ENCODE data around the gene LMO1.

LMO1 gene

DNA sequence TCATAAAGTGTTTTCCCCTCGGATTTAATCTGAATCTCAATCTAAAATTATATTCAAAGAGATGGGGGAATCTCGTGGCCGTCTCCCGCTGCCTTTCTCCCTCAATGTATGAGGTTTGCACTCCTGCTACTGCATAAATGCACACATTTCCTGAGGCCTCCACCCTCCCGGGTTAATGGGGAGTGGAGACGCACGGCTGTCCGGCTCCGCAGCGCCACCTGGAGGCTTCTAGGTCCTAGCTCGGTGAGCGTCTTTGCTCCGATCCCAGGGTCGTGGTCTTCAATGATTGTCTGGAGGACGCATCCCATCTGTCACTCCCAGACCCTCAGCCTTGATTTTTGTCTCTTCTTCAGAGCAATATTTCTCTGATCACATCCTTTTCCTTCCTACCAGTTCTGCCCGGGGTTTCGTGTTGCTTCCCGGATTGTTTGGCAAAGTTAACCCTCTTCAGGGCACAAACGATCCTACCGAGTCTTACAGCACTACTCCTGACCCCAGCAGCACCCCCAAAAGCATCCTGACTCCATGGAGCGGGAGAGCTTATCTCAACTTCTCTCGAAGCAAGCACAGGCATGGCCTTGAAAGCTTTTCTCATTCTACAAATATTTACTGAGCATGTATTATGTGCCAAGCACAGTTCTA, at the start of gene LMO1:
Gene LMO1, minus strand, starts transcription at position 110 of the 642 bp plus-strand sequence. CDS start 516 bp downstream, outside the sequence.
- DNase-seq (ENCODE audit: low spot score) = peak; percentile 70

DNA sequence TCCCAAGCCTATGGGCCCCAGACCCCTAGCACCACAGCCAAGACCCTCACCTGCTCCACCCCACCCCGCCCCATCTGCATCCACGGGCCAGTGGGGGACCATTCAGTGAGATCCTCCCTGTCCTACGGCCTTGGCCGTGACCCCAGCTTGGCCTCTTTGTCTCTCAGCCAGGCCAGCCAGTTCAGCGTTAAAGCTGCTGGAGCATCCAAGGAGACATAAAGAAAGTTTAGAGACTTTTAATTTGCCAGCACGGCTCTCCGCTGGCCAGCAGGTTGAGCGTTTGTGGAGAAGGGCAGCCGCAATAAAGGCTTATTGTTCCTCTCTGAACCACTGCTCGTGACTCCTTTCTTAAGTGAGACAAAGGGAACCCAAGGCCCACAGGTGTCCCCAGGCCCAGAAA, 49.3 kb upstream of the LMO1 start:
- no peak for DNase-seq (ENCODE audit: low spot score)

- DNase-seq (ENCODE audit: low spot score) = no peak
These were observed 47.7 kb upstream of the LMO1 start for GRCh38 chr11:8311366-8311765.

DNA sequence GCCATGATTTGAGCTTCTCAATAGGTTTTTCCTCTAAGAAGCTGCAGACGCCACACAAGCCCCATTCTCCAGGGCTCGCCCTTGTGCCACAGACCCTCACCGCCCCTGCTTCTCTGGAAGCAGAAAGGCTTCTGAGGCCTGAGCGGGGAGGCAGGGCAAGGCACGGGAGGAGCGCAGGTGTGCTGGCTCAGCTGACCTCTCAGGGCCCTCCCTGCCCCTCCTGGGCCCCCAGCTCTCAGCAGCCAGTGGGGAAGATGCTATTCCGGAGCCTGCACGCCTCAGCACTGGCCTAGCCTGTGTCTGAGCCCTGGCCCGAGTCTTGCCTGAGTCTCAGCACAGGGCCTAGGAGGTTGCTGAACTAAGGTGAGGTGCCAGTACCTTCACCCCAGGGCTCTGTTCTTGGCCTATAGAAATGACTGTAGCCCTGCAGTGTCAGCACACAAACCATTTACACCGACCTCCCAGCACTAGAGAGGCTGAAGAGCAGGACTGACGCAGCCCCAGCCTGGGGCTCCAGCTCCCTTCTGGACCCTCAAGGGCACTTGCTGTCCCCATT, 47.1 kb upstream of the LMO1 start:
- DNase-seq (ENCODE audit: low spot score) = no peak

DNA sequence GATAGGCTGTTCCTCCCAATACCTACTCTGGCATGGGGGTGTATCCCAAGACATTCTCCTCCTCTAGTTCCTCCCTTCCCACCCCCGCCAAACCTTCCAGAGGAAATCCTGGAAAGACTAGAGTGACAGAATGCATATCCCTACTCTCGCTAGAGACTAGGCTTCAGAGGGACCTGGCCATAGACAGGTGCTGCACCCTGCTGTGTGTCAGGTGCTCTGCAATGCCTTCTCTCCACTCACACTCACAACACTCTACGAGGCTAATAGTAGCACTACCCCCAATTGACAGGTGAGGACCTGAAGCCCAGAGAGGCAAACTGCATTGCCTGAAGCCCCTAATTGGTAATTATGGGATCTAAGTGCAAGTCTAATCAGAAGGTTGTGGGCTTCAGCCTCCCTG, 46.2 kb upstream of the LMO1 start:
- no peak for DNase-seq (ENCODE audit: low spot score)

DNA sequence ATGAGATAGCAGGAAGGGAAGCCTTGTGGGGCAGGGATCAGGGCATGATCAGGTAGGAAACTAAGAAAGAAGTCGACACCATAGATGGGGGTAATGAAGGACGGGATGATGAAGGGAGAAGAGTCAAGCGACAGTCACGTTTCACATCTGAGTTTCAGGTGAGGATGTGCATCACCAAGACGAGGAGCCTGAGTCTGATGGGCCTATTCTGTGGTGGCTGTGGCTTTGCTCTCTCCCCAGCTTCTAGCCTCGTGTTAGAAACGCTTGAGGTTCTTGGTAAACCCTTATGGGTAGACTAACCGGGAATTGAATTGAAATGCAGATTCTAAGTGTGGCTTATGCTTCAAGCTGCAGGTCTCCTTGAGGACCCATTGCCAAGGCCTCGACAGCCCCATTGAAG, 45.6 kb upstream of the LMO1 start:
- no peak for DNase-seq (ENCODE audit: low spot score)

- no peak for DNase-seq (ENCODE audit: low spot score)
These were observed 43.9 kb upstream of the LMO1 start for GRCh38 chr11:8307601-8308000.

DNA sequence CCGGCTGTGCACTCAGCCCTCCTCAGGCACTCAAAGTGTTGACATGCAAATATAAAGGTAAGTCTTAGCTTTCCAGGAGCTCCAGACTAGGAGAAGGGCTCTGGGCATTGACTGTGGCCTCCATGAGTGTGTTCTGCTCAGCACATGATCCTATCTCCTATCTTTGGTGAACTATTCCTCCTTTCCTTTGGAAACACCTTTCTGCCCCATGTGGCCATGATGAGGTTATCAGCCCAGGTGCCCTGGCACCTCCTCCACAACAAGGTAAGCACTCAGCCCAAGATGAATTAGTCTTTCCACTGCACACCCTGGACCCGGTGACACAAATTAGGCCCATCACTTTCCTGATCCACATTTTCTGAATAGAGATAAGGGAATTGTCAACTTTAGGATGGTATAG, 37.9 kb upstream of the LMO1 start:
- no peak for DNase-seq (ENCODE audit: low spot score)

GRCh38 chr11:8298801-8299786, 35.4 kb upstream of the LMO1 start:
- no peak for DNase-seq (ENCODE audit: low spot score)

GRCh38 chr11:8297781-8298440, 34.2 kb upstream of the LMO1 start:
- no peak for DNase-seq (ENCODE audit: low spot score)

- no peak for DNase-seq (ENCODE audit: low spot score)
These were observed 33.2 kb upstream of the LMO1 start for GRCh38 chr11:8296872-8297271.

GRCh38 chr11:8296038-8296649, 32.5 kb upstream of the LMO1 start:
- no peak for DNase-seq (ENCODE audit: low spot score)

DNA sequence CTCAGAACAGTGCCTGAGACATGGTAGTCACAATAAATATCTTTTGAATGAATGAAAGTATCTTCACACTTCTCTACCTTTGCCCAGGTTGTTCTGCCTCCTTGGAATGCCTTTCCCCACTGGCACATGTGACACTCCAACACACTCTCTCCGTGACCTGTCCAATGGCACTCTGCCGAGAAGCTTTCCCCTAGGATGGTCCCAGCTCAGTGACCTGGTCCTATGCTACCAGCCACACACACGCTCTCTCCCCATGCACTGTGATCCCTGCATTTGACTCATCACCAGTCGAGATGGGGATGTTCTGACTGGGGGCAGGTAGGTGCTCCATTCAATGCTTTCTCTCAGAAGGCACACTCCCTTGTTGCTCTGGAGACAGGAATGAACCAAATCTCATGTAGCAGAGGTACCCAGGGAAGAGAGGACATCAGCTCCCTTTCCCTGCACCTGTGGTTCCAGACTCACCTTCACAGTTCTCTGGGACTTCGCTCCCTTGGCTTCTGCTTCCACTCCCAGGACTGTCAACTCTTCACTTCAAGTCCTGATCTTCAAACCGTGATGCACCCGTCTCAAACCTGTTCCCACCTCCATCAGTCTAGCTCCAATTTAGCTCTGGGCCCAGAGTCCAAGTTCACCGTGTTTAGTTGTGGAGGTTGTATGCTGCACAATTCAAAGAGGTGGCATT, 30.7 kb upstream of the LMO1 start:
- no peak for DNase-seq (ENCODE audit: low spot score)

DNA sequence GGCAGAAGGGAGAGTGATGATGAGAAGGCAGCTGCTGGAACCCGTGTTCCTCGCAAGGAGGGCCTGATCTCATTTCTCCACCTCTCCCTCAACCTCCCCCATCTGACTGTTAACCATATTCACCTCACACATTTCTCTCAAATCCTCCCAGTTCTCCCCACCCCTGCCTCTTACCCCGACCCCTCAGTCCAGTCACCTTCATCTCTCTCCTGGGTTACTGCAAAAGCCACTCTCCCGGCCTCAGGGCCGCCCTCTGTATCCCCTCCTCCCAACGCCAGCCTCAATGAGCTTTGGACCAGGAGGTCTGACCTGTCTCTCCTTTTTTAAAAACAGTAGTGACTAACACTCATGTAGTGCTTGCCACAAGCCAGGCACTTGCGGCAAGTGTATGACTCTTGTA, 29.5 kb upstream of the LMO1 start:
- no peak for DNase-seq (ENCODE audit: low spot score)

DNA sequence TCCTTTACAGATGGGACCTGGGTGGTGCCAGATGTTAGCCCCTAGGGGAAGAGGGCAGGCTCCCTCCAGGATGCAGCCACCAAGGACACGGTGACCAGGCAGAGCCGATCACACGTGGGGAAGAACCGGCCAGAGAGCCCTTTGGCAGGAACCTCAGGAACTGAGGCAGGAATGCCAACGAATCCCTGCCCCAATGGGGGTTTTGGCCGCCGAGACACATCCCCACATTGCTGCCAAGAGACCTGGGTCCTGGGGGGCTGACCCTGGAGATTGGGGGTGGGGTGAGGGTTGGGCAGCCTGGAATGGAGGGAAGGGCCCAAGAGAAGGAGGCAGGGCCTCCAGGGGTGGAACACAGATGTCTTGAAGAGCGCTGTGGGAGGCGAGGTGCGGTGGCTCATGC, 28.7 kb upstream of the LMO1 start:
- no peak for DNase-seq (ENCODE audit: low spot score)

DNA sequence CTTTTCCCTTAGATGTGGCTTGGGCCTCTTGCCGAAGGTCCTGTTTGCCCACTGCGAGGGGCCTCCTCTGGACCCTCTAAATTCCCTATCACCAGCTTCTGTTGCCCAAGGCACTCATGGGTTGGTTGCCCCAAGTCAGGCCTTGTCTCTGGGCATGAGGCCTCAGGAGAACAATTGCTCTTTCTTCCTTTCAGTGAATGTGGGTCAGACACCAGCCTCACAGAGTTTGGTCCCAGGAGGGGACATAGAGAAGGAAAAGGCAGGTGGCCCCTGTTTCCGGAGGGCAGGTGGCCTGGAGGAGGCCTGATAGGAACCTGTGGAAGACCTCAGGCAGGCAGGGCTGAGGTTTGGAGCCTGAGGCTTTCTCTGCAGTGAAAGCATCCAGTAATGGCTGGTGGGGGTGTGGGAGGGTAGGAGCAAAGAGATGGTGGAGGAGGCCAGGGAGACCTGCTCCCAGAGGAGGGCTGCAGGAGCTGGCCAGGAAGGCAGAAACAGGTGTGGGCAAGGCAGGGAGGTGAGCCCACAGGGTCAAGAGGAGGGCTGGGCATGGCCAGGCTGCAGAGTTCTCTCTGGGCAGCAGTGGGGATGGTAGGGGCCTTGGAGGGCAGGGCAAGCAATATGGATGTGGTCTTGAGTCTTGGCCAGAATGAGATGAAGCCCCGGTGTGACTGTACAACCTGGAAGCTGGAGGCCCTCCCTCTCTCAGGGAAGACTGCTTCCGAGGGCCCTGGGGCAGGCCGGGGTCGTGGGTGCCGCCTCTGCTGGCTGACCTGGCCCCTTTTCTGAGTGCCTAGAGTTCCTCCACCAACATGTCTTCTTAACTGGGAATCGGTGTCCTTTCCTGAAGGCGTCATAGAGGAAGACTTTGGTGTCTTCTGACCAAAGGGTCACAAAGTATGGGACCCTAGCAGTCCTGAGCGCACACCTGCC, 28.0 kb upstream of the LMO1 start:
- peak; percentile 69 for DNase-seq (ENCODE audit: low spot score)

- no peak for DNase-seq (ENCODE audit: low spot score)
These were observed 26.6 kb upstream of the LMO1 start for GRCh38 chr11:8290081-8290810.

GRCh38 chr11:8289492-8289918, 25.8 kb upstream of the LMO1 start:
- DNase-seq (ENCODE audit: low spot score) = no peak

DNA sequence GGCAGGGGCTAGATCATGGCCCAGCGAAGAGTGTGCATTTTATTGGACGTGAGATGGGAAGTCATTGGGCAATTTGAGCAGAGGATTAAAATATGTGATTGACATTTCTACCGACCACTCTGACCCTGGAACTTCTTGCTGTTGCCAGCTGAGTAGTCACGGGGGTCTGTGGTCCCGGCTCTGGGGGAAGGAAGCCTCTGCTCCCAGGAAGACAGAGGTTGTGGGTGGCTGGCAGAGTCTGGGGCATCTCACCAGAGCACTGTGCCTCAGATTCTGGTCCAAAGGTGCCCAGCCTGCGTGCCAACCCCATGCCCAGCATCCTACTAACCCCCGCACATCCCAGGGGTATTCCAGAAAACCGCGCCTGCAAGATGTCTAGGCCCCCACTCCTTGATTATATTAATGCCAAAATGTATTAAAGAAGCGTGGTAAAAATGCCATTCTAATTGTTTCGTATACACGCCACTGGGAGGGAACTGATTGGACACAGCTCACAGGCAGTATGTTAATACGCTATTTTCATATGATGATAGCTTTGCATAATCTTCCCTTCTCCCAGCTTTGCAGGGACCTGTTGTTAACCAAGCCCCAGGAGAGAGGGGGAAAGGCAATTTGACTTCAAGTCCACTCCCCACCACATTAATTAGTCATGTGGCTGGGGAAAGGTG, 25.3 kb upstream of the LMO1 start:
- no peak for DNase-seq (ENCODE audit: low spot score)
